GM12873 (cell line): ENCODE results near the gene COBL.

Source experiments
- CTCF ChIP-seq: IDR thresholded peaks from 2 replicates; pipeline ENCODE4 v1.5.1; 2012; ENCODE audit warnings: low read depth, mild to moderate bottlenecking, moderate library complexity, low read length, control low read depth; ENCODE audit not compliant: insufficient read depth; ENCODE audit errors: missing control alignments

The COBL gene

DNA sequence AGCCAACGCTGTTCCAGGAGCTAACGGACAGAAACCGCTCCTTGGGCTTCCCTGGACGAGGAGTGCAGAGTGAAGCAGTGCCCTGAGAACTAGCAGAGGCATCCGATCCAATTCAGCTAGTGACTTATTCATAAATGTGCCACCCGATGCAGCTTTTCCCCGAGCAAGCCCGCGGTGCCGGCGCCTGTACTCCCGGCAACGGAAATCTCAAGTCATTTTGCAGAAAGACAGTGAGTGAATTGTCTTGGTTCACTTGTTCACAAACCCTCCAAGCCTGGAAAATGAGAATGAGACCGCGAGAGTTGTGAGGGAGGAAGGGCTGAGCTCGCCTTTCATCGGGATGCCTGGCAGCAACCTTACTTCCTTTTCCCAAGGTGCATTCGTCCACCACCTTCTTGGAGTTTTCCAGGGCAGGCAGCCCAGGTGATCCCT lies 87.5 kb downstream of the COBL start:
- no peak for TF ChIP-seq CTCF

- TF ChIP-seq CTCF: no peak
Measured at GRCh38 chr7:51228386-51228958, 88.1 kb downstream of the COBL start.

GRCh38 chr7:51227861-51228260 lies 88.7 kb downstream of the COBL start:
- no peak for TF ChIP-seq CTCF

DNA sequence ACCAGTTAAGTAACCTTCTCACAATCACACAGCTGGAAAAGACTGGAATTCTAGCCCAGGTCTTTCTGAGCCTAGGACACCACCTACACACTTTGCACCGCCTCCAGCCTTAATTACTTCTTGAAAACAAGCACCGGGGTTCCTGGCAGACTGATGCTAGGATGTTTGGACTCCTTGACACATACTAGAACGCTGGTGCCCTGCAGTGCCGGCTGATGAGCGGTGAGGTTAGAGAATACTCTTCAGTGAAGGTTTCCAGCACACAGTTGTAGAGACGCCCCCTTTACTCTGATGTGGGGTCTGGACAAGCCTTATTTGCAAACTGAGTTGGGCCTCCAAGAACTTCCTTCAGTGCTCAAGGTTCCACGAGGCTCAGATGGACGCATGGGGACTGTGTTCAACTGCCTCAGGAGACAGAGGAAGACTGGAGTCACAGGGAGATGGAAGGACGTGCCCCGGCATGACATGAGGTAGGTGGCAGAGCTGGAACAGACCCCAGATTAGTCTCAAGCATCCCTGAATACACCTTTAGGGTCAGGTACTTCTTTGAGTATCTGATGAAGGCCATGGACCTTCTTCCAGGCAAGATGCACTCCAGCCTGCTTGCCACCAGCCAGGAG lies 89.6 kb downstream of the COBL start:
- no peak for TF ChIP-seq CTCF

DNA sequence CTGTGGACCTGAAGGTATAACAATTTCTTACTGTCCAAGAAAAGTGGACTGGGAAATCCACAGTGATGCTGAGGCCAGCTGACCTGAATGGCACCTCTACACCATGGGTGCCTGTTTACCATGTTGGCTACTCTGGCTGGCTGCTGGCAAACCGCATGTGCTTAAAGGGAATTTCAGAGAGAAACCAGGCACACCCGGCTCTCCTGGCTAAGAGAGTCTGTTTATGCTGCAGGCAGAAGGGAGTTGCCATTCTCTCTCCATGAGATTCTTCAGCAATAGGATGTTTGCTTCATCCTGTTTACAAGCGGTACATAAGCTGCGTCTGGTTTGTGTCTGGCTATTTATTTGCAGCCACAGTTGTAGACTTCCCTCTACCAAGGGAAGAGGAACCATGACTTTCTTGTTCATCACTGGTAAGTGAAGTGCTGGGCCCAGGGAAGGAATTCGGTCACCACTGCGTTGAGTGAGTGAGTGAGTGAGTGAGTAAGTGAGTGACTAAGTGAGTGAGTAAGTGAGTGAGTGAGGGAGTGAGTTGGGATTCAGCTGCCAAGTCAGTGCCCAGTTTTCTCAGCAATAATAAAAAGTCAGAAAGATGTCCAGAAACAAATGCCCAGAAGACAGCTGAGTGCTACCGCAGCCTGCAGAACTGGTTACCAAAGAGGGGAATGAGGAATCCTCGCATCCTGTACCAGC lies 90.4 kb downstream of the COBL start:
- TF ChIP-seq CTCF: no peak

- no peak for TF ChIP-seq CTCF
Measured at GRCh38 chr7:51224811-51225595, 91.6 kb downstream of the COBL start.

GRCh38 chr7:51223505-51223904 lies 93.1 kb downstream of the COBL start:
- no peak for TF ChIP-seq CTCF
